Bone marrow (tissue), 2 donors: ENCODE results near the gene SKI.
A peak's percentile ranks its signal among the peaks of the same experiment; 100 is the strongest.

Experiments
- DNase-seq, 2 donors: peaks; one replicate each; lab custom pipeline; 2025; lab: John Stamatoyannopoulos, UW

Gene SKI

DNA sequence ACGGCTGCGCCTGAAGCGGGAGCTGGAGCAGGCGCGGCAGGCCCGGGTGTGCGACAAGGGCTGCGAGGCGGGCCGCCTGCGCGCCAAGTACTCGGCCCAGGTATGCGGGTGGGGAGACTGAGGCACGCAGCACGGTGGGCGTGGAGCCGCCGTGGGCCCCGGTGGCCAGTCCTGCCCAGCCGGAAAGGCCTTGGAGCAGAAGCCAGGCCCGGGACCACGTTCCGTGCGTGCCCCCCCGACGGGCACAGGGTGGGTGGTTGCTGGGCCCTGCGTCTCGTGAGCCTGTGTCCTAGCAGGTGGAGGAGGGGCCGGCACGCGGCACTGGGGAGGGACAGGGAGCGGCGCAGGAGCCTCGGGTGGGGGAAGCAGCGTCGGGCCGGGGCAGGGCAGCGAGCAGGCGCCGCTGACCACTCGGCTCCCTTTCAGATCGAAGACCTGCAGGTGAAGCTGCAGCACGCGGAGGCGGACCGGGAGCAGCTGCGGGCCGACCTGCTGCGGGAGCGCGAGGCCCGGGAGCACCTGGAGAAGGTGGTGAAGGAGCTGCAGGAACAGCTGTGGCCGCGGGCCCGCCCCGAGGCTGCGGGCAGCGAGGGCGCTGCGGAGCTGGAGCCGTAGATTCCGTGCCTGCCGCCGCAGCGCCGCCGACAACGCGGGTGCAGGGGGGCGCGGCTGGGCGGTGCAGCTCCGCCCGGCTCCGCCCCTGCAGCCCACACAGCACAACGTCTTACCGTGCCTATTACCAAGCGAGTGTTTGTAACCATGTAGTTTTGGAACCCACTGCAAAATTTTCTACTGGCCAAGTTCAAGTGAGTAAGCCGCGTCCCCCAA lies 78.2 kb downstream of the SKI start:
- no peak for DNase-seq

DNA sequence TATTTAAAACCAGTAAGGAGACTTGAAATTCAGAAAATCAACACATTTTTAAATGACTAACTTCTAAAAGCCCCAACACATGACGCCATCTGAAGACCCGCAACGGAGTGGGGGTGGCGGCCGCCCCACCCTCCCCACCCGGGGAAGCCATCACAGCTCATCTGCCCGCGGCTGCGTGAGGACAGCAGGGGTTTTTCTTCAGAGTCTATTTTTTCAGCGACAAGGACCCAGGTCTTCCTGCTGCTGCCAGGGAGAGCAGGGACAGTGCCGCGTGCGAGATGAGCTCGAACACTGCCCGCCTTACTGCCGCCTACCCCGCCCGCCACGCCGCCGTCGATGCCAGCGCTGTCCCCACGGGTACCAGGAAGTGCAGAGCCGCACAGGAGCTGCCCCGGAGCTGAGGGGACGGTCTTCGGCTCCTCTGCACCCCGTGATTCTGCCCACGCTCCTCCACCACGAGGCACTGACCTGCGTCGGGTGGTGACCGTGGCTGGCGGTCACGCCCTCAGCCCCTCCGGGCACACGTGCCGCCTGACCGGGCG lies 79.0 kb downstream of the SKI start:
- no peak for DNase-seq

DNA sequence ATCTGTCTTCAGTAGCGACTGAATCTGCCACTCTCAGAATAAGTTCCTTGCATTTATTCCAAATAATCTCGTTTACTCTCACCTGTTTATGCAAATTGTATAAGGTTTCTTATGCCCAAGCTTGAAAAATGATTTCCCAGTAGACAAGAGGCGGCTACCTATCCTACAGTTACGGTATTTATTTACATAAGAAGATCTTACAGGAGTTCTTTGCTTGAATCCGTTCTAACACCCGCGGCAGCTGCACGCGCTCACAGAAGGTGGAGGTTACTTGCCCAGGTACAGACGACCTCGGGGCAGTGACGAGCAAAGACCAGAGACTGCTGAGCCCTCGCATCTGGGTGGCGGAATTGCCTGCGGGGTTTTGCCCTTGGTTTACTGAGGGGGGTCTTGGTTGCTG lies 79.9 kb downstream of the SKI start:
- no peak for DNase-seq

DNA sequence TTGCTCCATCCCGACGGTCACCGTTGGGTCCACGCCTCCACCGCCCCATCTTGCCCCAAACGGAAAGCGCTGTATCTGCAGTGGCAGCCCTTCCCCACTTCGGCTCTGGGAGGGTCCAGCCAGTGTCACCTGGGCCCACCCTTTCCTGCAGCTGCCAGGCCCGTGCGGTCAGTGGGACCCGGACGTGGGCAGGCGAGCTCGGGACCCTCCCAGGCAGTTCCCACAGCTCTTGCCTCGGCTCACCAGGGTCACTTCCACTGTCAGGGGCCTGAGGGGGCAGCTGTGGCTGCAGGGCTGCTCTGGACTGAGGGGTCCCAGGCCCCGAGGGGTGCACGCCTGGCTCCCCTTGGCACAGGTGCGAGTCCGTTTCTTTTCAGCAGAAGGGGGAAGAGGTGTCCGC lies 80.7 kb downstream of the SKI start:
- DNase-seq: no peak

DNA sequence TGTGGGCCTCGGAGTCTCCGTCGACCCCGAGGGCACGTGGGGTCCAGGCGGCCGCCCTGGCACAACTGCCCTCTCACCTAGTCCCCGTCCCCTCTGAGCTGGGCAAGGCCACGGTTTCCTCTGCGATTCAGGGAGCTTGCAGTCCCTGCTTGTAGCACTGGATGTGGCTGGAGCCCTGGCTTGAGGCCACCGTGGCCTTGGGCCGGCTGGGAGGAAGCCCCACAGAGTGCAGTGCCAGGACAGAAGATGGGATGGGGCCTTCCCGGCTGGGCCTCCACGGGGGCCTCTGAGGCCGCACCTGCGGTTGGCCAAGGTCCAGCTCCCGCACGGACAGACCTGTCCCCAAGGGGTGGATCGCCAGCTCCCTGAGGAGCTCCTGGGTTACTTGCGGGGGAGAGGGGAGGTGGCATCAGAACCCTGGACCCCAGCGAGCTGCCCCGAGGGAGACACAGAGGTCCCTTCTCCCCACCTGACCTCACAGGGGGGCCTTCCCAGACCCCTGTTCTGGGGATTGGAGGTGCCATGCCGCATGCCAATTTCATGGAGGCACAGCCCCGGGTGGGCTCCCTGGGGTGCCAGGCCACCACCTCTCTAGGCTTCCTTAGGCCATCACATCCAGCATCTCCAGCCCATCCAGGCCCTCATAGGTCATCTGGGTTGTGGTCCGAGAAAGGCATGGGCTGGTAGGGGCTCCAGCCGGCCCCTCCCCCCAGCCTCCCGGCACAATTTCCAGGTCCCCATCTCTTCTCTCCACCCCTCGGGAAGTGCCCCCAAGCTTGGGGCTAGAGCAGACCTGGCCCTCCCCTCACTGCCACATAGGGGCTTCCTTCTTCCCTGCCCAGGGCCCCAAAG lies 82.4 kb downstream of the SKI start:
- DNase-seq: no peak

- peak in 1 of 2 donors; percentile 14 for DNase-seq
Observed at GRCh38 chr1:2311184-2312032, 83.3 kb downstream of the SKI start.

GRCh38 chr1:2312160-2312514 lies 84.0 kb downstream of the SKI start:
- no peak for DNase-seq

DNA sequence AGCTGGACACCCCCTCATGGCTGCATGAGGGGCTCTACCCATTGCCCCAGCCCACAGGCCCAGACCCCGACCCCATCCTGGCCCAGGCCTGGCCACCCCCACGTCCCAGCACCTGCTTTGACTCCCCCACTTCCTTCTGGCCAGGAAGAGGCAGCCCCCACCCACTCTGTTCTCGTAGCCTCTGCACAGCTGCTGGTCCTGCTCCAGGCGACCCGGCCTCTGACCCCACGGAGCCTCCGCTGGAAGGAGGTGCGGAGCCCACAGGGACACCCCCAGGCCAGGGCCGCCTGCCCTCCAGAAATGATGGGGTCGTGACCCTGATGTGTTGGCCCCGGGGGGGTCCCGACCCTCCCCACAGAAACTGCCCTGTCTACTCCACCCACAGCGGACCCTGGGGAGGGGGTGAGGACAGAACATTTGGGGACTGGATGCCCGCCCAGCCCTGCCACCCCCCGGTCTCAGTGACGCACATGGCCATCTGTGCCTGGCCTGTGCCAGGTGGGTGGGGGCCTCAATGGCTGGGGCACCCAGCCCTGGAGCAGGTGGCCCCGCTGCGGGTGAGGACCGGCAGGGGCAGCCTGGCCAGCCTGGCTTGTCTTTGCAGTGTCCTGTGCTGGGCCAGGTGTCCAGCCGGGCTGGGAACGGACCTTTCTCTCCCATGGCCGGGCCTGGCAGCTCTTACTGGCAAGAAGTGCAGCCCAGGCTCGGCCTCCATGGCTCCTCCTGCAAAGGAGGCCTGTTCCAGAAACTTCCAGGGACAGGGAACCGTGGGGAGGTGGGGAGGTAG lies 84.6 kb downstream of the SKI start:
- DNase-seq: no peak

DNA sequence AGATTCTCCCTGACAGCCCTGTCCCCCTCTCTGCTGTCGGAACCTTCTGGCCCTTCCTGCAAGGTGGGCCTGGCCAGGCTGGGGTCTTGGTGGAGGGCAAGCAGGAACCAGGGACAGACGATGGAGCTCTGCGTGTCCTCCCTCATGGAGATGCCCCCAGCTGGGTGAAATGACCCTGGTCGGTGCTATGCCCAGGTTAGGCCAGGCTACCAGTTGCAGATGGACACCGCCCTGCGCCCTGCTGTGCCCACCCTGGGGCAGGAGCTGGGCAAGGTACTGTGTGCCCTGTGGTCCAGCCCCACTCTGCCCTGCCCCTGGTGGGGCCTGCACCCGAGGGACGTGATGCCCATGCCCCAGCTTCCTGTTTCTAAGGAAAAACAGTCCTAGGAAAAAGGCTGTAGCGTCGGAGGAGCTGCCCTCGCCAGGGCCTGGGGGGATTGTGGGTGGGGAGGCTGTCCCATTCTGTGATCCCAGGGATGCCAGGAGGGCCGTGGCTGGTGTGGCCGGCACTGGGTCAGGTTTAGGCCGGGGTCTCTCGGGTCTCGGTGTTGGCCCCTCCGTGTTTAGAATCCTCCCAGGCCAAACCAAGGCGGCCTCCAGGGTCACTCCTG lies 85.6 kb downstream of the SKI start:
- DNase-seq: no peak

DNA sequence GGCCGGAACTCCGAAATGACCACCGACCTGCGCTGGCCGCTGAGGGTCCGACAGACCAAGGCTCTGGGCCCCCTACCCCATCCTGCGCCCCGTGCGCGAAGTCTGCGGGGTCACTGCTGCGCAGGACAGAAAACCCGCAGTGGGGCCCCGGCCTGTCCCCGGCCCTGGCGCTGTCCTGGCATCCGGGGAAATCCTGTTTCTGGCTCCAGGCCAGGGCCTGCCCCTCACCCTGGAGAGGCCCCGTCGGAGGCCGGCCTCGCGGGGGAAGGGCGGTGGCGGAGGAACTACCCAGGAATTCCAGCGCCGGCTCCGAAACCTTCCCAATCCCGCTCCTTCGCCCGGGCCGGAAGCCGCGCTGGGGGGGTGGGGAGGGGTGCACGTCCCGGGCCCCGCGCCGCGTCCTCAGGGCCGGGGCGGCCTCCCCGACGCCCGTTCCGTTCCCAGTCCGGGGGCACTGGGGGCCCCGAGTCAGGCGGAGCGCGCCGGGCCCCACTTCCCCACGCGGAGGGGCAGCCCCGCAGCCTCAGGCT lies 86.2 kb downstream of the SKI start:
- no peak for DNase-seq

DNA sequence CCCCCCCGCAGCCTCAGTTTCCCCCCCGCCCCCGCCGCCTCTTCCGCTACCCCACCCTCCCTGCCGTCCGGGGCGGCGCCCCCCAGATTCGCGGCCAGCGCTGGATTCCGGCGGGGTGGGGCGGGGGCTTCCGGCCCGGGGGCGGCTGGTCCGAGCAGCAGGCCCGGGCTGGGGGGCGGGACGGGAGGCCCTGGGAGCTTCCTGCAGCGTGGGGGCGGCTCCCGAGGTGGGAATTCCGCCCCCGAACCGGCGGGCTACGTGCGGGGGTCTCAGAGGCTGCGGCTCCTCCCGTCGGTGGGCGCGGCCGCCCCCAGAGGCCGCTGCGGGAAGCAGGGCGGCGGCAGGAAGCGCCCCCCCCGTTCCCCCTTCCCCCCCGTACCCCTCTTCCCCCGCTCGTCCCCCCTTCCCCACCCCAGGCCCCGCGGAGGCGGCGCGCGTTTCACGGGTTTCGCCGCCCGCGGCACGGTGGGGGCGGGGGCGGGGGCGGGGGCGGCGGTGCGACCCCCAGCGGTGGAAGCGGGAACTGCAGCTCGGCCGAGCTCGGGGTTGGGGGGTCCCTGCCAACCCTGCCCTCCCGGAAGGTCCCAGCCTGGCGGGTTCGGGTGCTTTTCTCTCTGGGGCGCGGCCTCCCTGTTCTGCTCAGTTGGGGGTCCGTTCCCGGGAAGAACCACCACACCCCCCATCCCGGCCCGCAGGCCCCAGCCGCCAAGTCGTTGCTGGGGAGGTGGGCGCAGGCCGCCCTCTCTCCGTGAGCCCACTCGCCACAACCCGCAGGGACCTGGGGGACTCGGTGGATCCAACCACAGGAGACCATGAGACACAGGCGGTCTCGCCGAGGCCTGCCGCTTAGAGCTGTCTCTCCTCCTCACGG lies 86.9 kb downstream of the SKI start:
- peak in 1 of 2 donors; percentile 25 for DNase-seq

- no peak for DNase-seq
Observed at GRCh38 chr1:2315674-2316450, 87.7 kb downstream of the SKI start.

DNA sequence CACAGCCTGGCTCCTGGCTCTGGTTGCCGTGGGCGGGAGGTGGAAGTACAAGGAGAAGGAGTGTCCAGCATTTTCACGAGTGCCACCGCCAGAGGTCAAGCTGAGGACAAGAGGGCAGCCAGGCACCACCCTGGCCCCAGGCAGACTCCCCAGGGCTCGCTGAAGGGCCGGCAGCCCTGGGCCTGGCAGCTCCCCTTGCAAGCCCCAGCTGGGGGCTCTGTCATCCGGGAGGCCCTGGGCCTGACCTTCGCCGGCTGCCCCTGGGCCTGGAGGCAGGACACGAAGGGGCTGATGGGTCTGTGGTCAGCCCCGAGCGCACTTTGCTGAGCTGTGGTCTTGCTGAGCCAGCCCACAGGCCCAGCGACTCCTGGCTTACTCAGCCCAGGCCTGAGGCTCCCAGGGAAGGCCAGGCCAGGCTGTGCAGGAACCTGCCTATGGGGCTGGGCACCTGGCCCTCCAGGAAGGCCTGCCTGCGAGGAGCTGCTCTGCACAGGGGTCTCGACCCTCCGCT lies 88.4 kb downstream of the SKI start:
- DNase-seq: no peak

DNA sequence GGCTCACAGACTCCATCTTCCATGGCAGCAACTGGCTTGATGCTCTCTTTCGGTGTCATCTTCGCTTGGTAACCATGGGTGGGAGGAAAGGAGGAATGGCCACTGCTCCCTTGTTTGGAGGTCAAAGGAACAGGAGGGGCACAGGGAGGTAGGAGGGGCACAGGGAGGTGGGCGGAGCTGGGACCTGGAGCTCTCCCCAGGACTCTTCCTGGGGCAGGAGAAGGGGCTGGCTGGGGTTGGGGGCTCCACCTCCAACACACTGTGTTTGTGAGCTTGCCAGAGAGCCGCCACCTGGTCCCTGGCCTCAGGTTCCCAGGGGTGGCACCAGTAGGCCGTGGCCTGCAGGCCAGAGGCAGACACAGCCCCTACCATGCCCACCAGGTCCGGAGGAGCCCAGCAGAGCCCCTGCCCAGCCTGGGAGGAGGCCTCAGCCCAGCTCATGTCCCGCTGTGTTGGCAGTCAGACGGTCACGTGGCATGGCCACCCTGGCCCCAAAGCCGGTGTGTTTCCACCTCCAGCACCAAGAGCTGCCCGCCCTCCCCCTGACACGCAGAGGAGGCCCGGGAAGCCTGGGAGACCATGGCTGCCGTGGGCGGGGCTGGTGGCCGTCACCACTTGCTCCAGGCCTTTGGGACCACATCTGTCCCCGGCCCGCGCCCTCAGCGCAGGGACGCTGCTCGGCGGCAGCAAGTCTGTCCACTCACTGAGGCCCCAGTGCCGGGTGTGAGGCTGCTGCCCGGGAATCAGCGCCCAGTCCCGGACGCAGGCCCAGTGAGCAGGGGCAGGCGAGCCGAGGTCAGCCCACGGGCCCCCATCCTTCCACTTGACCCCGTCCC lies 89.3 kb downstream of the SKI start:
- no peak for DNase-seq

DNA sequence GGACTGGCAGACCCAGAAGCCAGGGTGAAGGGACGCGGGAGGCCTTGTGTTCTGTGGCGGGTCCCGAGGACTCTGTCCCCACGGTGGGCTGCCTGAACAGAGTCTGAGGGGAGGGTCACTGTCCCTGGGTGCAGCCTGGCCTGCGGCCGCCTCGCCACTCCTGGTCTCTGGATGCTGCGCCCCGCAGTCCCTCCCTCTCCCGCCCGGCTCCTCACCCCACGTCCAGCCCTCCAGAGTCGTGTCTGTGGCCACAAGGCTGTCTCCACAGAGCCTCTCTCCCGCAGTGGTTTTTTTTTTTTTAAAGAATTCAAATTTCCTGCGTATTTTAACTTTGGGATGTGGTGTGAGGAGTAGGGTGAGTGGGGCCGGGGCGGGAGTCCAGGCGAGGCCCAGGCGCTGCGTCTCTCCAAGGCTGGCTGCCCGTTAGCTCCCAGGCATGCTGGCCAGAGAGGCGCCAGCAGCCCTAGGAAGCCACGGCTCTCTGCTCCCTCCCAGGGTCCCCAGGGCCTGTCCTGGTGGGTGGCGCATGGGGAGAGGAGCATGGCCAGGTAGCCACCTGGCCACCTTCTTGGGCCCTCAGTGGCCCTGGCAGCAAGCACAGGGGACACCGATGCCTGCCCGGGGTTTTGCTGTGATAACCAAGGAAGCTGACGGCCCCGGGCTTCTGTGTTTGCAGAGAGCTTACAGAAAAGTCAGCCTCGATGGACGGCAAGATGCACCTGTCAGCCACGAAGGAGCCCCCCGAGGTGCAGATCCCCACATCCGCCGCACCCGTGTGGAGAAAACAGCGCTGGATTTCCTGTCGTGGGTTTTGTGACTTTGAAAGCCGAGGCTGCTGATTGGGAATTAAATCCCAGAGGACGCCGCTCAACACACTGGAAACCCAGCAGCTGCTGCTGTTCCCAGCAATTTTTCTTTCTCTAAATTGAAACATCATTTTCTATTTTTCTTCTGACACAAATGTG lies 90.5 kb downstream of the SKI start:
- DNase-seq: no peak

DNA sequence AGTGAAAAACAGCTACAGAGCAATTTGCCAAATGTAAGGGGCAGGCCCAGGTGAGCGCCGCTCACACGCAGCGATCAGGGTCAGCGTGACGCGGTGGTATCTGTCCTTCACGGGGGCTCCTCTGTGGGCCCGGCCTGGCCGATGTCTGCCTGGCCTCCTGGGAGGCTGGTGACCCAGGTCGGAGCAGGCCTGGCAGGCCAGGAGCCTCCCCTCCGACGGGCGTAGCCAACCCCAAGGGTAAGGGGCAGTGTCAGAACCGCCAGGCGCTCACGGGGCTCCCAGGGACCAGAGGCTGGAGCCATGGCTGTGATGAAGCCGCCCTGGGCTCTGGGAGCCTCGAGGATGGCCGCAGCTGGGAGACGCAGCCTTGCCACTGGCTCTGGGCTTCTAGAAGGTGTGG lies 91.2 kb downstream of the SKI start:
- DNase-seq: no peak

DNA sequence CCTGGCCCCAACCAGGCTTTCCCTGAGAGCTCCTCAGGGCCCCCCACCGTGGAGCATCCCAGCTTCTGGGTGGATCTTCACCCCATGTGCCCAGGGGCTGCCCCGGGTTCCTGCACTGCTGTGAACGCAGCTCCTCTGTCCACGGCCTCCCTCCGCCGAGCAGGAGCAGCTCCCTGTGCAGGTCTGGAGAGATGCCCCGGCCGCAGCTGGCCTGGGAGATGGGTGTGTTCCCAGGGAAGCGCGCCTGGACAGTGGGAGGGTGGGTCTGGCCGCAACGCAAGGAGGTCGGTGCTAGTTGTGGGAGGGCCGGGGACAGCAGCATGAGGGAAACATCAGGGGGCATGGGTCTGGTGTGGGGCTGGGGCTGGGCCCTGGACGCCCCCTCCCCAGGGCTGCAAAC lies 91.9 kb downstream of the SKI start:
- DNase-seq: no peak
